PC-9 (cell line): ENCODE results near the gene LTO1.

Experiments used
- CTCF ChIP-seq: fragments of 200-600 bp; sonication (generic); conservative IDR thresholded peaks from 2 replicates; pipeline ENCODE4 v1.6.1; 2017; ENCODE audit warnings: mixed run types, antibody characterized with exemption, mild to moderate bottlenecking, moderate library complexity
- EZH2 ChIP-seq: fragments of 200-600 bp; sonication (generic); IDR thresholded peaks from 2 replicates; pipeline ENCODE4 v1.8.0; 2017; ENCODE audit warnings: antibody characterized with exemption, low read depth

DNA sequence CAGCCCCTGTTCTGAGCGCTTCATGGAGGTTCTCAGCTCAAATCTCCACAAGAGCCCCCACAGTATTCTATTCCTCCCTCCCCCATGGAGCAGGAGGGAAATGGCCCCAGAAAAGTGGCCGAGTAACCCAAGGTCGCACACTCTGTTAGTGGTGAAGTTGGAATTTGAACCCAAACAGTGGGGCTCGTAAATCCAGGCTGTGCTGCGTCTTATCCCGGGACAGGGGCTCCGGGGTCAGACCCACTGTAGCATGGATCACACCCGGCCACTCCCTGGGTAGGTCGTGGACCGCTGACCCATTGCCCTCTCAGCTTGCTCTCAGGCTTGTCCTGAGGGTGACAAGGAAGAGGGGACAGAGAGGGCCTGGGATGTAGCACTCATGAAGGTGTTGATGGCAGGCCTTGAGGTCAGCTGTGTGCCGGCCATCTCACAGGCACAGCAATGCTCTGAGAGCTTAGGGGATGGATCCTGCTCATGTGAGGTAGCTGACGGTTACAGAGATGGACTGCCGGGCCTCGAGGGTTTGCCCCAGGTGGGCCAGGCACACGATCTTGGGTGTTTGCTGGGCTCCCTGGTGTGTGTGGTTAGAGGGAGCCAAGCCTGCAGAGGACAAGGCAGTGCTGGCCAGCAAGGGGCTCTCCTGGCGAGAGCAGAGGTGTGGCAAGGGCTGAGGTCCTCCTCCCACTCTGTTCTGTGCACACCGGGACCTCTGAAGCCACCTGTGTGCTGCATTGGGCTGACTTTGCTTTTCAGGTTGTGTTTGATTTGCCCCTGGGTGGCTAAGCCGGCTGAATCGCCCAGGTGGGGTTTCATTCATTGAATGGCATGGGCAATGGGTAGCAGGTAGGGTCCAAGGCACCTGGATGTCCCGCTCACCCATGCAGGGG, 31.0 kb upstream of the LTO1 start:
- TF ChIP-seq CTCF, result no peak
- TF ChIP-seq EZH2, result no peak
